Right atrium auricular region (tissue), 2 donors: Measurements from ENCODE around the gene MTOR. TPM values are rescaled to one million over a fixed set of nuclear protein-coding genes. Genes with fewer than 3 reads are reported as not detected.
"Not testable (repeated sequence)": the region's sequence is repeated elsewhere in the genome, so short reads cannot be mapped to it uniquely, and the experiment has no call there.

Experiments used
- DNase-seq: peaks from one replicate; pipeline ENCODE4 v3.0.0-alpha.2; 2019; ENCODE audit warnings: low spot score
- H3K27ac ChIP-seq, 2 donors: fragments of 200-600 bp; sonication (generic); 1 replicate in 1 of 2; 2 replicates in 1 of 2; pipeline ENCODE4 v1.5.1; 2016 to 2019
- H3K27me3 ChIP-seq, 2 donors: fragments of 200-600 bp; sonication (generic); one replicate each; pipeline versions ENCODE4 v1.5.1 to v1.6.0; 2017 to 2019
- H3K36me3 ChIP-seq: fragments of 200-600 bp; sonication (generic); one replicate; pipeline ENCODE4 v1.5.1; 2016
- H3K4me1 ChIP-seq, 2 donors: fragments of 200-600 bp; sonication (generic); one replicate each; pipeline versions ENCODE4 v1.5.1 to v1.6.0; 2017 to 2019
- H3K4me3 ChIP-seq, 2 donors: fragments of 200-600 bp; sonication (generic); 1 replicate in 1 of 2; 2 replicates in 1 of 2; pipeline ENCODE4 v1.5.1; 2017 to 2019; ENCODE audit warnings: mild to moderate bottlenecking in 1 of 2, moderate library complexity in 1 of 2
- H3K9me3 ChIP-seq, 2 donors: fragments of 200-600 bp; sonication (generic); one replicate each; pipeline ENCODE4 v1.5.1; 2019
- total RNA-seq, 2 donors: library from RNA; depleted of rRNA; stranded (reverse); fragments of >200 nt; gene quantifications; one replicate each; pipeline ENCODE4 v1.1.0, GENCODE V29; 2016
- TF ChIP-seq, protein P1 (sequence below), 2 donors: fragments of 200-600 bp; sonication (generic); IDR thresholded peaks; one replicate each; pipeline ENCODE4 v1.5.1; 2019; ENCODE audit warnings: antibody characterized with exemption in 2 of 2

MTOR gene
- total RNA-seq, 2 donors from 2014 or later: 28.1 to 36.0 TPM

DNA sequence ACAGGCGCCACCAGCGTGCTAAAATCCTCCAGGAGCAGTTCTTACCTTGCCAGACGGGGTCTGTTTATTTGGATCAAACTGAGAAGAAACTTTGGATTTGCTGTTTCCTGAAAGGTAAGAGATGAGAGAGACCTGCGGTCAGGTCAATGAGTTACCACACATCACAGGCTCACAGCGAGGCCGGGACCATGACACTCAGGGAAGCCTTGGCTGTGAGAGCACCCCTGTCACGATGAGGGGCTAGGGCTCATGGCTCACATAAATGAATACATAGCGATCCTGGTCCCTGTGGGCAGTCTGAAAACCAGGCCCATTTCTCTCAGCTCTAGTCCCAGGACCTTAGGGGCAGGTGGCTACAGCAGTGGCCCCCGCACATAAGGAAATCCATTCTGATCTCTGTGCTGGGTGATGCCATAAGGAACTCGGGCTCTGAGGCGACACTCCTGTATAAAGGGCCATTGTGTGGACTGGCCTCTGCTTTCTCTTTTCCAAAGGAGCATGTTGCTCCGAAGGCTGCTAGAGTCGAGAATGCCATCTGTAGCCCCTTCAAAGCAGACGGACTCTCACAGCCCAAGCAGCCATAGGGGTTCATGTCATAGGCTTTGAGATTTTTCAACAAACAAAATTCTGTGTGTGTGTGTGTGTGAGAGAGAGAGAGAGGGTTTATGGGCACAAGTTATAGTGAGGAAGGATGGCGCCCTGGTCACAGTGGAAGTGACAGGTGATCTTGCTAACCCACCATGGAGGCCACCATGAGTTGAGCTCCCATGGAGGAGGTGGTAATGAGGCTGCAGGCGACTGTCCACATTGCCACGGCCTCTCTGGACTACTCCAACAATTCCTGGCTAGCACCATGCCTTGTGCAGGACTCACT lies 193.5 kb downstream of the MTOR start:
- Histone ChIP-seq H3K36me3 (peaks cover 90% of the 10 kb centered on the region), H3K27ac (no peak overlapping the region), H3K4me3 (no peak overlapping the region), H3K4me1 (no peaks in the 10 kb centered on the region), H3K27me3 (no peaks in the 10 kb centered on the region), H3K9me3 (no peaks in the 10 kb centered on the region)
- TF ChIP-seq, protein P1, sequence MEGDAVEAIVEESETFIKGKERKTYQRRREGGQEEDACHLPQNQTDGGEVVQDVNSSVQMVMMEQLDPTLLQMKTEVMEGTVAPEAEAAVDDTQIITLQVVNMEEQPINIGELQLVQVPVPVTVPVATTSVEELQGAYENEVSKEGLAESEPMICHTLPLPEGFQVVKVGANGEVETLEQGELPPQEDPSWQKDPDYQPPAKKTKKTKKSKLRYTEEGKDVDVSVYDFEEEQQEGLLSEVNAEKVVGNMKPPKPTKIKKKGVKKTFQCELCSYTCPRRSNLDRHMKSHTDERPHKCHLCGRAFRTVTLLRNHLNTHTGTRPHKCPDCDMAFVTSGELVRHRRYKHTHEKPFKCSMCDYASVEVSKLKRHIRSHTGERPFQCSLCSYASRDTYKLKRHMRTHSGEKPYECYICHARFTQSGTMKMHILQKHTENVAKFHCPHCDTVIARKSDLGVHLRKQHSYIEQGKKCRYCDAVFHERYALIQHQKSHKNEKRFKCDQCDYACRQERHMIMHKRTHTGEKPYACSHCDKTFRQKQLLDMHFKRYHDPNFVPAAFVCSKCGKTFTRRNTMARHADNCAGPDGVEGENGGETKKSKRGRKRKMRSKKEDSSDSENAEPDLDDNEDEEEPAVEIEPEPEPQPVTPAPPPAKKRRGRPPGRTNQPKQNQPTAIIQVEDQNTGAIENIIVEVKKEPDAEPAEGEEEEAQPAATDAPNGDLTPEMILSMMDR (IDR thresholded peaks at IDR 0.05): no peak
- no peak for DNase-seq

DNA sequence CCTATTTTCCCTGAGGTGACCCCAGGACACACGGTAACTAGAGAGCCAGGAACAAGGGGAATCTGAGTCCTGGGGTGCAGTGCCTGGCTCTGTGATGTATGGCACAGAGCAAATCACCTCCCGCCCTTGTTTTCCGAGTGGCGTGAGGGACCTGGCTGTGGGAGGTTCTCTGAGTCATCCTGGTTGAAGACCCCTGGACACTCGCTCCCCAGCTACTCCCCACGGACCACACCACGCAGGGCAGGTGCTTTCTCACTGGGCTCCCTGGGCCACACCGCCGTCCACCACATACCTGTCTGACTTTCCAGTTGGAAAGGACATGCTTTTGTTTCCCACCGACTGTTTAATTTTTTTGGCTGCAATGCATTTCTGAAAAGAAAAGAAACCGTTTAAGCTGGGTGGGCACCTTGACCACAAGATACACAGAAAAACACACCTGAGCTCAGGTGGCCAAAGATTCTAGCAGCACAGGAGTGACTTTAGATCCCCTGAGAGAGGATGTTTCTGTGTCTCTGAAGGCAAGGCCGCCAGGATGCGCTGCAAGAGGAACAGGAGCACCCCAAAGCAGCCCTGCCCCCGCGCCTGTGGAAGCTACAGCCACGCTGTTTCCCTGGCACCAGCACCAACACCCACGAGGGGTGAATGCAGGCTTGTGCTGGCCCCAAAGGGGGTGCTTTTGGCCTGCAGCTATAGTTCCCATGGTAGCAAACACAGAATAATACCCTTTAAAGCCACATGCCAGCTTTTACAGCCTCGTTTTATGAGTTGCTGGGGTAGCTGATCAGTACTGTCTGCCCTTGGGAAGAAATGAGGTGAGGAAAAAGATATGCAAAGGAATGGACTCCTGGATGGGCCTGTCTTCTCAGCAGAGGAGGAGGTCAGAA lies 194.4 kb downstream of the MTOR start:
- Histone ChIP-seq H3K27ac (no peak overlapping the region), H3K4me1 (no peaks in the 10 kb centered on the region), H3K4me3 (no peak overlapping the region), H3K27me3 (no peaks in the 10 kb centered on the region), H3K9me3 (no peaks in the 10 kb centered on the region), H3K36me3 (peaks cover 81% of the 10 kb centered on the region)
- DNase-seq: no peak
- TF ChIP-seq, protein P1 (IDR thresholded peaks at IDR 0.05): no peak

DNA sequence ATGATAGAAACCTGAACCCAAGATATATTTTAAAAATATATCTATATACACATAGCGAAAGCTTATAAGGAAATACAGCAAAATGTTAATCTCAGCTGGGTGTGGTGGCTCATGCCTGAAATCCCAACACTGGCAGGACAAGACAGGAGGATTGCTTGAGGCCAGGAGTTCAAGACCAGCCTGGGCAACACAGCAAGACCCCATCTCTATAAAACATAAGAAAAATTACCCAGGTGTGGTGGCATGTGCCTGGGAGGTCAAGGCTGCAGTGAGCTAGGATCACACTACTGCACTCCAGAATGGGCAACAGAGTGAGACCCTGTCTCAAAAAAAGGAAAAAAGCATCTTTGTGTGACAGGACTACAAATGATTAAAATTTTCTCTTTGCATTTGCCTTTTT lies 196.6 kb downstream of the MTOR start:
- no peak overlapping the region for H3K27ac ChIP-seq
- no peaks in the 10 kb centered on the region for H3K27me3 ChIP-seq
- TF ChIP-seq, protein P1 (IDR thresholded peaks at IDR 0.05): no peak
- H3K4me1 ChIP-seq: peaks cover 0 to 11% of the 10 kb centered on the region in 2 donors
- DNase-seq: no peak
- no peak overlapping the region for H3K4me3 ChIP-seq
- peaks cover 59% of the 10 kb centered on the region for H3K36me3 ChIP-seq
- H3K9me3 ChIP-seq: no peaks in the 10 kb centered on the region

DNA sequence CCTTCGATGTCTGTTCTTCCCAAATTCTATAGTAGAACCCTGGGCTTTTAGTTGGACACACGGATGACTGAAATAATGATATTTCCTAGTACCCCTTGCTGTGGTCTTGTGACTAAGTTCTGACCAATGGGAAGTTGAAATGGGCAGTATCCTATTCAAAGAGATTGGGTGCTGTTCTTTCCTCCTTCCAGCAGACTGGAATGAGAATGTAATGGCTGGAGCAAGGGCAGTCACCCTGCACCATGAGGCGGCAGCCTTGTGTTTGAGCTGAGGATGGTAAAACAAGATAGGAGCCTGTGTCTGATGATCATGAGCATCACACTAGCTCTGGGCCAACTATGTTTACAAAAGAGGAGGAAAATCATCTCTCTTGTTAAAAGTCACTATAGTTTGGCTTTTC lies 197.4 kb downstream of the MTOR start:
- Histone ChIP-seq H3K27me3 (no peaks in the 10 kb centered on the region), H3K4me3 (no peak overlapping the region), H3K36me3 (peaks cover 53% of the 10 kb centered on the region), H3K4me1 (peaks cover 0 to 15% of the 10 kb centered on the region in 2 donors), H3K27ac (no peak overlapping the region), H3K9me3 (no peaks in the 10 kb centered on the region)
- DNase-seq: no peak
- TF ChIP-seq, protein P1 (IDR thresholded peaks at IDR 0.05): no peak

DNA sequence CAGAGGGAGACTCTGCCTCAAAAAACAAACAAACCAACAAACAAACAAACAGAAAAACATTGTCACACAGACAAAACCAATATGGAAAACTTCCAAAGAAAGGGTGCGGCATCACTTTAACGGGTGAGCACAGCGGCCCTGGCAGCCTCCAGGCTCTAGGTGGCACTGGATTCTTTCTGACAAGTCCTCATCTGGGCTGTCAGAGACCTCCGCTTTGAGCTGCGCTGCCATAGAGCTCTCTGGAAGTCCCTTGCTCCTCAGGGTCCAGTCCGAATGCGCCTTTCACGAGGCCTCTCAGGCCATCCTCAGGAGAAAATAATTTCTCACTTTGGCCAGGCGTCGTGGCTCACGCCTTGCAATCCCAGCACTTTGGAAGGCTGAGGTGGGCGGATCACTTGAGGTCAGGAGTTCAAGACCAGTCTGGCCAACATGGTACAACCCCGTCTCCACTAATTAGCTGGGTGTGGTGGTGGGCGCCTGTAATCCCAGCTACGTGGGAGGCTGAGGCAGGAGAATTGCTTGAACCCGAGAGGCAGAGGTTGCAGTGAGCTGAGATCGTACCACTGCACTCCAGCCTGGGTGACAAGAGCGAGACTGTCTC lies 198.3 kb downstream of the MTOR start:
- not testable (repeated sequence) for H3K4me3 ChIP-seq, DNase-seq, H3K27ac ChIP-seq, H3K9me3 ChIP-seq, H3K27me3 ChIP-seq
- H3K36me3 ChIP-seq: peaks cover 44% of the 10 kb centered on the region
- H3K4me1 ChIP-seq: peaks cover 0 to 21% of the 10 kb centered on the region in 2 donors
